ENCODE measurements around the gene FGGY.
"Not testable (repeated sequence)": the region's sequence is repeated elsewhere in the genome, so short reads cannot be mapped to it uniquely, and the experiment has no call there.

Gene FGGY

DNA sequence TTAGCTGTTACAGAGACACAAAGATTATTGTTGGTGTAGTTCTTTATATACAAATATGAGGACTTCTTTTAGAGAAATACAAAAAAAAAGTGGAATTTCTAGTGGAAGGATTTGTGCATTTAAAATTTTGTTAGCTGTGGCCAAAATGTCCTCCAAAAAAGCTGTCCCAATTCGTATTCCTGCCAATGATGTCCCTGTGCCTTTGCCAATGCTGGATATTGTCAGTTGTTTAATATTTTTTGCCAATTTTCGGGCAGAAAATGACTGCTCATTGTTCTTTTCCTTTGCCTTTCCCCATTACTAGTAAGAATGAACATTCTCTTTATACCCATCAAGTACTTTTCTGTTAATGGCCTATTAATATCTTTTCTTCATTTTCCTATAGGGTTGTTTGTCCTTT lies 407.8 kb downstream of the FGGY start:
- H3K4me3 ChIP-seq (ENCODE audit: low read depth, low read length) = no peak overlapping the region
- in situ Hi-C loops (cut with HindIII; ENCODE audit: low sequenced_read_pairs) = no loop called here
- no peak for DNase-seq (ENCODE audit: low read depth, low spot score)
- TF ChIP-seq, protein P1, sequence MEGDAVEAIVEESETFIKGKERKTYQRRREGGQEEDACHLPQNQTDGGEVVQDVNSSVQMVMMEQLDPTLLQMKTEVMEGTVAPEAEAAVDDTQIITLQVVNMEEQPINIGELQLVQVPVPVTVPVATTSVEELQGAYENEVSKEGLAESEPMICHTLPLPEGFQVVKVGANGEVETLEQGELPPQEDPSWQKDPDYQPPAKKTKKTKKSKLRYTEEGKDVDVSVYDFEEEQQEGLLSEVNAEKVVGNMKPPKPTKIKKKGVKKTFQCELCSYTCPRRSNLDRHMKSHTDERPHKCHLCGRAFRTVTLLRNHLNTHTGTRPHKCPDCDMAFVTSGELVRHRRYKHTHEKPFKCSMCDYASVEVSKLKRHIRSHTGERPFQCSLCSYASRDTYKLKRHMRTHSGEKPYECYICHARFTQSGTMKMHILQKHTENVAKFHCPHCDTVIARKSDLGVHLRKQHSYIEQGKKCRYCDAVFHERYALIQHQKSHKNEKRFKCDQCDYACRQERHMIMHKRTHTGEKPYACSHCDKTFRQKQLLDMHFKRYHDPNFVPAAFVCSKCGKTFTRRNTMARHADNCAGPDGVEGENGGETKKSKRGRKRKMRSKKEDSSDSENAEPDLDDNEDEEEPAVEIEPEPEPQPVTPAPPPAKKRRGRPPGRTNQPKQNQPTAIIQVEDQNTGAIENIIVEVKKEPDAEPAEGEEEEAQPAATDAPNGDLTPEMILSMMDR (IDR thresholded peaks at IDR 0.05; ENCODE audit: low read depth, low read length) = no peak

DNA sequence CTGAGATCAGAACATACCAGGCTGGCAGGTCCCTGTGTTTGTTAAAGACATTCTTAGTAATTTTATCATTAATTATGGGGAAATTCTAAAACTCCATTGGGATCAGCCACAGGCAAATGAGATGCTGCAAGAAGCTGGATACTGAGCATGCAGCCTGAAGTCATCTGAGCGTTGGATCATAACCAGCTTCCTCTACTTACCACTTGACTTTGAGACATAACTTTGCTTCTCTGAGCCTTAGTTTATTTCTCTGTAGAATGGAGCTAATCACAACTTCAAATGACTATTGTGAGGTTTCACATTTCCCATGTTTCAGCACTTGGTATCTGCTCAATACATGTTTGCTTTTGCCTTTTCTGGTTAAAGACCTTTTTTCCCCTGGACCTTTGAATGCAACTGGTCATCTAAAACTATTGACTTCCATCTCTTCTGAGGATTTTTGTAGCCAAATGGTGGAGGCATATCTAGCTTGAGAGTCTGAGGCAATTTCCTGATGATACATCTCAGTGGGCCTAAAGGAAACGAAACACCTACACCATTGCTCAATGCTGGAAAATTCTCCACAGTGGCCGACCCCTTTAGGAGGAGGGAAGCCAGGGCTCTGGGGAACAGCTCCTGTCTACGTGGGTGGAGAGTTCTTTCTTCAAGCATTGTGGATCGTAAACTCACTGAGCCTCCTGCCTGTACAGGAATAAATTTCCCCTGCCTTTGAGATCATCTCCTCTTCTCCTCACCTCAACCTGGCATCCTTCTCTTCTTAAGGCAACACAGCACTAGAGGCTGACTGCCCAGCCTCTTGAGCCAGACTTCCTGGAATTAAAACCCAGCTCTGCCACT lies 408.8 kb downstream of the FGGY start:
- in situ Hi-C loops (cut with HindIII; ENCODE audit: low sequenced_read_pairs) = no loop called here
- TF ChIP-seq, protein P1 (IDR thresholded peaks at IDR 0.05; ENCODE audit: low read depth, low read length) = no peak
- H3K4me3 ChIP-seq (ENCODE audit: low read depth, low read length) = no peak overlapping the region
- peak; percentile 47 for DNase-seq (ENCODE audit: low read depth, low spot score)

DNA sequence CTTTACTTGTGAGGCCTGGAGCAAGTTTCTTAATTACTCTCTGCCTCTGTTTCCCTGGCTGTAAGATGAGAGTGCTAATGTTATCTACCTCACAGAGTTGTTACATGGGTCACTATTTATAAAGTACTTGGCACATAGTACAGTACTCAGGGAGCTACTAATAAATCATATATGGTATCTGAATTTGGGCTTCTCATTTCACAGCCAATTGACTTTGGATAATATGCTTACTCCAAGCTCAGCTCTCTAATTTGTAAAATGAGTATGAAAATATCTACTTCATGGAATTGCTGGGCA lies 409.4 kb downstream of the FGGY start:
- no peak for DNase-seq (ENCODE audit: low read depth, low spot score)
- TF ChIP-seq, protein P1 (IDR thresholded peaks at IDR 0.05; ENCODE audit: low read depth, low read length) = no peak
- in situ Hi-C loops (cut with HindIII; ENCODE audit: low sequenced_read_pairs) = no loop called here
- H3K4me3 ChIP-seq (ENCODE audit: low read depth, low read length) = no peak overlapping the region

DNA sequence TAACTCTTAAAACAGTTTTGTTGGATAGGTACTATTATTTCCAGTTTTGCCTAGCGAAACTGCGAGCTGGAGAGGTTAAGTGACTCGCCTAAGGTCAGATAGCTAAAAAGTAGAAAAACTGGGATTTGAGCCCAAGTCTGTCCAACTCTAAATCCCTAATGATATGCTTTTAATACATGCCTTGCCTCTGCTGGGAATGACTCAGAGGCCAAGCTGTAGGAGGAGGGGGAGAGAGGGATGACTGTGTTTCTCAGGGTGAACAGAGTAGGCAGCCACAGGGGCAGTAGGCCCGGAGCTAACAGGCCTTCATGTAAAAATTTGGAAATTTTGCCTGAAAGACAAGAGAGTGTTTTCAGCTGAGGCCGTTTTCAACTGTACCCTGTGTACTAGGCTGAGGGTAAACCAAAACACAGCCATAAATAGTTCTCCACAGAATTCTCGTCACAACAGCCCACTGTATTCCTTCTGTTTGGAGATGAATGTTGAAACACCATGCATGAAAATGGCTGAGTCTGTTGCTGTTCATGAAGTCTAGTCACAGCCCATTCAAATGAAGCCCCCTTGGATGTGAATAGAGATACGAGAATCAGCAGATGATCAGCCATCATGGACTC lies 410.4 kb downstream of the FGGY start:
- in situ Hi-C loops (cut with HindIII; ENCODE audit: low sequenced_read_pairs) = no loop called here
- DNase-seq (ENCODE audit: low read depth, low spot score) = peak; percentile 95
- TF ChIP-seq, protein P1 (IDR thresholded peaks at IDR 0.05; ENCODE audit: low read depth, low read length) = no peak
- no peak overlapping the region for H3K4me3 ChIP-seq (ENCODE audit: low read depth, low read length)

DNA sequence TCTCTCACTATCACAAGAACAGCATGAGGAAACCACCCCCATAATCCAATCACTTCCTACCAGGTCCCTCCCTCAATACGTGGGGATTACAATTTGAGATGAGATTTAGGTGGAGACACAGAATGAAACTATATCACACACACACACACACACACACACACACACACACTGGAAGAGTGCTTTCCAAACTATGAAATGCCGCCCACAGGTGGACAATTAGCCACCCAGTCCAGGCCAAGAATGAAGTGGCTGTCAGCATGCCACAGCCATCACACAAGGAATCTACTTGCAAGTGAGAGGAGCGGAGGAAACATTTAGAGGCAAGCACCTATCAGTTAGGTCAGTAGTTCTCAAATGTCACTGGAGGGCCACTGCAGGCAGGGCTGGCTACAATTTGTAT lies 412.4 kb downstream of the FGGY start:
- TF ChIP-seq, protein P1 (IDR thresholded peaks at IDR 0.05; ENCODE audit: low read depth, low read length) = no peak
- no peak for DNase-seq (ENCODE audit: low read depth, low spot score)
- no peak overlapping the region for H3K4me3 ChIP-seq (ENCODE audit: low read depth, low read length)
- in situ Hi-C loops (cut with HindIII; ENCODE audit: low sequenced_read_pairs) = no loop called here

DNA sequence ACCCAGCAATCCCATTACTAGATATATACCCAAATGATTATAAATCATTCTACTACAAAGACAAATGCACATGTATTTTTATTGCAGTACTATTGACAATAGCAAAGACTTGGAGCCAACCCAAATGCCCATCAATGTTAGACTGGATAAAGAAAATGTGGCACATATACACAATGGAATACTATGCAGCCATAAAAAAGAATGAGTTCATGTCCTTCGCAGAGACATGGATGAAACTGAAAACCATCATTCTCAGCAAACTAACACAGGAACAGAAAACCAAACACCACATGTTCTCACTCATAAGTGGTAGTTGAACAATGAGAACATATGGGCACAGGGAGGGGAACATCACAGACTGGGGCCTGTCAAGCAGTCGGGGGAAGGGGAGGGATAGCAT lies 414.0 kb downstream of the FGGY start:
- H3K4me3 ChIP-seq (ENCODE audit: low read depth, low read length); in situ Hi-C loops (cut with HindIII; ENCODE audit: low sequenced_read_pairs); DNase-seq (ENCODE audit: low read depth, low spot score): not testable (repeated sequence)

DNA sequence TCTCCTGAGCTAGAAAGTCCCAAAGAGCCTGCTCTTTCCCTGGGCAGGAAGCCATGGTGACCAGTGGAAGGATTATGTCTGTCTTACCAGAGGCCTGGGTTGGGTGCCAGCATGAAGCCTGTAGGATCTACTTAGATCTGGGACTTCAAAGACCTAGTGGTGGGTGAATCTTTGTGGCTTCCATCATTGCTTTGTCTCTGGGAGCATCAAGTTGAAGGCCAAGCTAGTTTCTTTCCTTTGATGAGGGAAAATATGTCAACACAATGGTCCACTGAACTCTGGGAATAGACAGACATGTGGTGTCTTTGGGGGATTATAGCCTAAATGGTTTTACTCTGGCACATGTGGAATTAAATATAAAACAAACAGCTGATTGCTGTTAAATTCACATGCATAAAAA lies 417.3 kb downstream of the FGGY start:
- TF ChIP-seq, protein P1 (IDR thresholded peaks at IDR 0.05; ENCODE audit: low read depth, low read length) = no peak
- in situ Hi-C loops (cut with HindIII; ENCODE audit: low sequenced_read_pairs) = no loop called here
- no peak overlapping the region for H3K4me3 ChIP-seq (ENCODE audit: low read depth, low read length)
- DNase-seq (ENCODE audit: low read depth, low spot score) = no peak
